IPS-20b (cell line): ENCODE results near the gene OR5C1.
A peak's percentile ranks its signal among the peaks of the same experiment; 100 is the strongest.
"Not testable (repeated sequence)": the region's sequence is repeated elsewhere in the genome, so short reads cannot be mapped to it uniquely, and the experiment has no call there.

Experiments used
- H3K27ac ChIP-seq: one replicate; pipeline ENCODE4 v1.5.1; 2013; ENCODE audit warnings: low read length
- H3K27me3 ChIP-seq: 2 replicates; pipeline ENCODE4 v1.6.1; 2013; ENCODE audit warnings: mild to moderate bottlenecking, low read length, inconsistent platforms; ENCODE audit not compliant: insufficient read depth
- H3K36me3 ChIP-seq: 2 replicates; pipeline ENCODE4 v1.6.1; 2013; ENCODE audit warnings: low read depth, mild to moderate bottlenecking, inconsistent platforms, low read length, moderate library complexity; ENCODE audit not compliant: insufficient read depth
- H3K4me1 ChIP-seq: 2 replicates; pipeline ENCODE4 v1.6.1; 2013; ENCODE audit warnings: mild to moderate bottlenecking, control low read depth, inconsistent platforms, low read length, moderate library complexity; ENCODE audit not compliant: insufficient read depth
- H3K4me3 ChIP-seq: 2 replicates; pipeline ENCODE4 v1.5.1; 2013; ENCODE audit warnings: mild to moderate bottlenecking, low read length, inconsistent platforms
- H3K9ac ChIP-seq: 2 replicates; pipeline ENCODE4 v1.6.1; 2013; ENCODE audit warnings: low read depth, mild to moderate bottlenecking, inconsistent platforms, low read length, moderate library complexity
- H3K9me3 ChIP-seq: 2 replicates; pipeline ENCODE4 v1.6.1; 2013; ENCODE audit warnings: mild to moderate bottlenecking, low read depth, low read length, inconsistent platforms; ENCODE audit not compliant: insufficient read depth

The OR5C1 gene

GRCh38 chr9:122835313-122835731, 46.6 kb downstream of the OR5C1 start:
- Histone ChIP-seq H3K27ac (no peak overlapping the region), H3K36me3 (no peaks in the 10 kb centered on the region), H3K4me3 (0 out of 2 replicates have a peak overlapping the region, but pooled peaks have one; percentile 2), H3K27me3 (no peaks in the 10 kb centered on the region), H3K9ac (no peak overlapping the region), H3K9me3 (no peaks in the 10 kb centered on the region), H3K4me1 (no peaks in the 10 kb centered on the region)

- H3K27ac ChIP-seq = no peak overlapping the region
- no peaks in the 10 kb centered on the region for H3K4me1 ChIP-seq
- no peaks in the 10 kb centered on the region for H3K27me3 ChIP-seq
- no peak overlapping the region for H3K9ac ChIP-seq
- H3K36me3 ChIP-seq = no peaks in the 10 kb centered on the region
- no peaks in the 10 kb centered on the region for H3K9me3 ChIP-seq
- no peak overlapping the region for H3K4me3 ChIP-seq
Observed at GRCh38 chr9:122837266-122837850, 48.6 kb downstream of the OR5C1 start.

DNA sequence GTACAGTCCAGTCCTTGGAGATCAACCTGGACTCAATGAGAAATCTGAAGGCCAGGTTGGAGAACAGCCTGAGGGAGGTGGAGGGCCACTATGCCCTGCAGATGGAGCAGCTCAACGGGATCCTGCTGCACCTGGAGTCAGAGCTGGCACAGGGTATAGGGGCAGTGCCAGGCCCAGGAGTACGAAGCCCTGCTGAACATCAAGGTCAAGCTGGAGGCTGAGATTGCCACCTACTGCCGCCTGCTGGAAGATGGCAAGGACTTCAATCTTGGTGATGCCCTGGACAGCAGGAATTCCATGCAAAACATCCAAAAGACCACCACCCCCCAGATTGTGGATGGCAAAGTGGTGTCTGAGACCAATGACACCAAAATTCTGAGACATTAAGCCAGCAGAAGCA, 49.7 kb downstream of the OR5C1 start:
- not testable (repeated sequence) for H3K27me3 ChIP-seq, H3K4me1 ChIP-seq, H3K36me3 ChIP-seq, H3K4me3 ChIP-seq, H3K9ac ChIP-seq, H3K27ac ChIP-seq, H3K9me3 ChIP-seq
